ENCODE data around the gene EIF3K.

The EIF3K gene

DNA sequence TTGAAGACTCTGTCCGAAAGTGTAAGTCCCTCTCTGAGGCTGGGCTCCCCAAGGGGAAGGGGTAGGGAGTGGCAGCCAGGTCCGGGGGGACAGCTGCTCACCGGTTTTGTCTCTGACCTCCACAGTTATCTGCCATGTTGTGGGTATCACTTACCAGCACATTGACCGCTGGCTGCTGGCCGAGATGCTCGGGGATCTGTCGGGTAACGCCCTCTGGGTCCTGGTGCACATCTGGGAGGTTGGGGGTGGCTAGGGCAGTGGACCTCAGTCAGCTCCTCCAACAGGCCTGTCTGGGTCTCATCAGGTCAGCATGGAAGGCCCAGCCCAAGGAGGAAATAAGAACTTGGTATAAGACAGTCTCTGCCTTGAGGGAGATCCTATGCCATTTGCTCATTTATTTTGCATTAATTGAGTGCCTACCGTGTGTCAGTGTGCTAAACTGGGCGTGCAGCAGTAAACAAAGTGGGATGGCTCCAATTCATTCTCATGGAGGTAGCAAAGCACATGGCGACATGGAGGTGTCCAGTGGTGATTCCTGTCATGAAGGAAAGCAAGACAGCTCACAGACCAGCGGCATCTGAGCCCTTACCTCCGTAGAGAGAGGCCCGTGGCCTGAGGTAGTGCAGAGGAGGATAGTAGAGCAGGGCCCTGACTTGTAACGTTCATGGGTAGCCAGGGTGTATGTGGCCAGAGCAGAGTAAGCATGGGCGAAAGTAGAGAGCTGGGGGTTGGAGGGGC, 13.7 kb downstream of the EIF3K start:
- TF ChIP-seq, protein P1, sequence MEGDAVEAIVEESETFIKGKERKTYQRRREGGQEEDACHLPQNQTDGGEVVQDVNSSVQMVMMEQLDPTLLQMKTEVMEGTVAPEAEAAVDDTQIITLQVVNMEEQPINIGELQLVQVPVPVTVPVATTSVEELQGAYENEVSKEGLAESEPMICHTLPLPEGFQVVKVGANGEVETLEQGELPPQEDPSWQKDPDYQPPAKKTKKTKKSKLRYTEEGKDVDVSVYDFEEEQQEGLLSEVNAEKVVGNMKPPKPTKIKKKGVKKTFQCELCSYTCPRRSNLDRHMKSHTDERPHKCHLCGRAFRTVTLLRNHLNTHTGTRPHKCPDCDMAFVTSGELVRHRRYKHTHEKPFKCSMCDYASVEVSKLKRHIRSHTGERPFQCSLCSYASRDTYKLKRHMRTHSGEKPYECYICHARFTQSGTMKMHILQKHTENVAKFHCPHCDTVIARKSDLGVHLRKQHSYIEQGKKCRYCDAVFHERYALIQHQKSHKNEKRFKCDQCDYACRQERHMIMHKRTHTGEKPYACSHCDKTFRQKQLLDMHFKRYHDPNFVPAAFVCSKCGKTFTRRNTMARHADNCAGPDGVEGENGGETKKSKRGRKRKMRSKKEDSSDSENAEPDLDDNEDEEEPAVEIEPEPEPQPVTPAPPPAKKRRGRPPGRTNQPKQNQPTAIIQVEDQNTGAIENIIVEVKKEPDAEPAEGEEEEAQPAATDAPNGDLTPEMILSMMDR (IDR thresholded peaks at IDR 0.05; ENCODE audit: borderline replicate concordance, control extremely low read depth, extremely low read depth, insufficient read depth, missing control alignments): no peak
- in situ Hi-C loops (cut with MboI; ENCODE audit: low sequenced_read_pairs, unreplicated experiment): loop anchor here (25.0 kb wide), 1 partner anchor 220 kb away; the partner anchor contains the start of gene FAM98C
- no peak for DNase-seq (ENCODE audit: low spot score)

DNA sequence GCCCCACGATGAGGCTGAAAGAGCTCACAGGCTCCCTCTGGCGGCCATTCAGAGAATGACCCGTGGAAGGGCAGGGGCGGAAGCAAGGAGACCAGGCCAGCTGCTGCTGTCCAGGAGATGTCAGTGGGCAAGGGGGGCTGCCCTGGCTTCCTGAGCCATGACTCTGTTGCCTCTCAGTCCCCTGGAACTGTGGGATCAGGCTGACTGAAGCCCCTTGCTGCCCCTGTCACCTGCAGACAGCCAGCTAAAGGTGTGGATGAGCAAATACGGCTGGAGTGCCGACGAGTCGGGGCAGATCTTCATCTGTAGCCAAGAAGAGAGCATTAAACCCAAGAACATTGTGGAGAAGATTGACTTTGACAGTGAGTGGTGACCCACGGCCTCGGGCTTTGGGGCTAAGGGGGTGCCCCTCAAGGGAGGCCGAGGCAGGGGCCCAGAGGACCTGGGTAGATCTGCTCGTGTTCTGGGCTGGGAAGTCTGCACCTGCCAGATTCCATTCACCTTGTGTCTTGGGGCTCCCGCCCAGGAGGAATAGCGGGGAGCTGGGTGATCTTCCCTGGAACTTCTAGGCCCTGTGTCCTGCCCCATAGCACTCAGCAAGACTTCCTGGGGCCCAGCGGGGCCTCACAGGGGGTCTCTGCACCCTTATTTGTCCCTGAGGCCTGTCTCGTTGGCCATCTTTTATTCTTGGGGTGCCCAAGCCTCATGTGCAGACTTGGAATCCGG, 15.9 kb downstream of the EIF3K start:
- peak; percentile 84 for DNase-seq (ENCODE audit: low spot score)
- in situ Hi-C loops (cut with MboI; ENCODE audit: low sequenced_read_pairs, unreplicated experiment): loop anchor here (5.0 to 25.0 kb wide), 2 partner anchors 83 to 223 kb away; partner anchors contain the start of gene FAM98C

DNA sequence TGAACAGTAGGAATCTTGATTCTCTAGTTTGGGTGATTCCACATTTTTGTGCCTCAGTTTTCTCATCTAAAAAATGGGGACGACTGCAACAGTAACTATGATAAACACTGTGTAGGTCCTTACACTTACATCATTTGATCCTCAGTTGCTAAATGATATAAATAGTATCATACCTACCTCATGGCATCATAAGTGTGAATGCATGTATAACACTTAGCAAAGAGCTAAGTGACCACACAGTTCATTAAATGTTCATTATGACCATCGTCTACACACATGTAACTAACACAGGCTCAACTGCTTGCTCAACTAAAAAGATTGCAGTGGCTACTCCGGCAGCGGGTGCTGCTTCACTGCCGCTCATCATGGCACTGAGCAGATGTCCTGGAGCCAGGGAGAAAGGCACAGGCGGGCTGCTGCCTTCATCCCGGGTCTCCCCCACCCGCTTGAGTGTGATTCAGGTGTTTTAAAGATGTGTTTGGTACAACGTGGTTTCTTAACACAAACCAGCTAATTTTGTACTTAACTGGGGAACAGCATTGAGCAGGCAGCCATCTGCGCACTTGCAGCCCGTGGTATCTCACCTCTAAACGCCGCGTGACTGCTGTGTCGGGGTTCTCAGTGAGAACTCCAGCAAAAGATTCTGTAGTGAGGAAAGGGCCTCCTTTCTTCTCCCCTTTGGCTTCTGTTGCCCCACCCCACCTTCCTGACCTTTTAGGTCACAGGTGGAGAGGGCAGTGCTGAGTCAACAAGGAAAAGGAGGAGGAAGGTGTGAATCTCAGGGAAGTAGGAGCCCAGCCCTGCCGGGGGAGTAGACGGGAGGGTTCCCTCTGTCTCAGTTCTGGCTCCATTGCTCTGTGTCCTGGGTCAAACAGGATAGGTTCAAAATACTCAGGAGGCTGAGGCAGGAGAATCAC, 16.8 kb downstream of the EIF3K start:
- DNase-seq (ENCODE audit: low spot score): no peak
- TF ChIP-seq, protein P1 (IDR thresholded peaks at IDR 0.05; ENCODE audit: borderline replicate concordance, control extremely low read depth, extremely low read depth, insufficient read depth, missing control alignments): no peak
- in situ Hi-C loops (cut with MboI; ENCODE audit: low sequenced_read_pairs, unreplicated experiment): loop anchor here (5.0 to 25.0 kb wide), 2 partner anchors 83 to 223 kb away; partner anchors contain the start of gene FAM98C

More for the DNA sequence above, 15.9 kb downstream of the EIF3K start:
- TF ChIP-seq, protein P1 (IDR thresholded peaks at IDR 0.05; ENCODE audit: borderline replicate concordance, control extremely low read depth, extremely low read depth, insufficient read depth, missing control alignments): peak; percentile 86

DNA sequence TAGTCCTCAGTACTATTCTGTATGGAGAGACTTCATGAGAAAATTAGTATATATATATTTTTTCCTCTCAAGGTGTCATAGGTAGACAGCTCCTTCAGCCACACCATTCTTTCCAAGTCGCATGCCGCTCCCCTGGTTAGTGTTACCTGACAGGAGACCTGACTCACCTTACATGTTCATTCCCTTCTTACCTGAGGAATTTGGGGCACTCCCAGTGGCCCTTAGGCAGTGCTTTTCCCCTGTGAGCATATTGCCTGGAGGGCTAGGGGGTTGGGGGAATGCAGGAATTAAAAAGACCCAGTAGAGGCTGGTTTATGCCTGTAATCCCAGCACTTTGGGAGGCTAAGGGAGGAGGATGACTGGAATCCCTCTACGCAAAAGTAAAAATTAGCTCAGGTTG, 19.5 kb downstream of the EIF3K start:
- in situ Hi-C loops (cut with MboI; ENCODE audit: low sequenced_read_pairs, unreplicated experiment): loop anchor here (5.0 to 25.0 kb wide), 2 partner anchors 86 to 226 kb away; partner anchors contain the start of gene FAM98C
- no peak for DNase-seq (ENCODE audit: low spot score)
- TF ChIP-seq, protein P1 (IDR thresholded peaks at IDR 0.05; ENCODE audit: borderline replicate concordance, control extremely low read depth, extremely low read depth, insufficient read depth, missing control alignments): no peak

DNA sequence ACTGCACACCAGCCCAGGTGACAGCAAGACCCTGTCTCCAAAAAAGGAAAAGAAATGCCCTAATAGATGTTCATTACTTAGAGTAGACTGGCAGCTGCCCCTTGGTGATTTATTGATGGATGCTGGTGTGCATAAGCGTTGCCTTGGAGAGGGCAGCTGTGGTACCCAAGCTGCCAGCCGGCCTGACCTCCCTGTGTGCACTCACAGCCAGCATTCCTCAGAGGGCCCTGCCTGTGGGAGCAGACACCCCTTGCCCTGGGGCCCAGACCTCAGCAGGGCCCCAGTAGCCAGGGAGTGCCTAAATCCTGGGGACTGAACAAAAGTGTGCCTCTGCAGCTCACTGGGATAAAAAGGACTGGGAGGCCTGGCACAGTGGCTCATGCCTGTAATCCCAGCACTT, 20.7 kb downstream of the EIF3K start:
- DNase-seq (ENCODE audit: low spot score): no peak
- TF ChIP-seq, protein P1 (IDR thresholded peaks at IDR 0.05; ENCODE audit: borderline replicate concordance, control extremely low read depth, extremely low read depth, insufficient read depth, missing control alignments): no peak
- in situ Hi-C loops (cut with MboI; ENCODE audit: low sequenced_read_pairs, unreplicated experiment): loop anchor here (5.0 to 25.0 kb wide), 2 partner anchors 87 to 227 kb away; partner anchors contain the start of gene FAM98C
